K562 (cell line): Measurements from ENCODE around the gene GPX5. TPM values are rescaled to one million over a fixed set of nuclear protein-coding genes. Genes with fewer than 3 reads are reported as not detected.

ENCODE experiments used
- CBFA2T2 ChIP-seq: fragments of 450-650 bp; conservative IDR thresholded peaks from 2 replicates; pipeline ENCODE4 v1.6.1; 2017; ENCODE audit warnings: mild to moderate bottlenecking
- FOXA3 ChIP-seq, 2 experiments: fragments of 450-650 bp in 1 of 2; sonication (generic) in 1 of 2; formaldehyde crosslinking; IDR thresholded peaks in 1 of 2; conservative IDR thresholded peaks in 1 of 2; 2 replicates each; pipeline versions ENCODE4 v1.4.0 to v1.8.0; 2020 to 2022; ENCODE audit warnings: mild to moderate bottlenecking in 2 of 2, missing genetic modification reagents in 1 of 2
- GATA2 ChIP-seq: sonication (generic); formaldehyde crosslinking; IDR thresholded peaks from 2 replicates; pipeline ENCODE4 v1.4.0; 2020; ENCODE audit warnings: mild to moderate bottlenecking, missing genetic modification reagents
- KDM1A ChIP-seq, 2 experiments: fragments of 450-650 bp; IDR thresholded peaks; 2 replicates each; pipeline ENCODE4 v1.6.1; 2016; ENCODE audit warnings: mild to moderate bottlenecking in 2 of 2
- KLF16 ChIP-seq: IDR thresholded peaks from 2 replicates; pipeline ENCODE4 v1.6.1; 2016; ENCODE audit warnings: antibody characterized with exemption
- LEF1 ChIP-seq: fragments of 450-650 bp; IDR thresholded peaks from 2 replicates; pipeline ENCODE4 v1.6.1; 2016; ENCODE audit warnings: mild to moderate bottlenecking
- PRPF4 ChIP-seq: fragments of 200-400 bp; formaldehyde crosslinking; IDR thresholded peaks from one replicate; pipeline ENCODE4 v1.6.1; 2017; ENCODE audit warnings: low read length, low read depth, mild to moderate bottlenecking; ENCODE audit not compliant: insufficient read depth, poor library complexity, severe bottlenecking
- SMARCA5 ChIP-seq: fragments of 450-650 bp; IDR thresholded peaks from 2 replicates; pipeline ENCODE4 v1.6.1; 2016
- TAL1 ChIP-seq: fragments of 450-650 bp; IDR thresholded peaks from 2 replicates; pipeline ENCODE4 v1.6.1; 2016; ENCODE audit warnings: mild to moderate bottlenecking
- TFE3 ChIP-seq: fragments of 450-650 bp; formaldehyde crosslinking; IDR thresholded peaks from 2 replicates; pipeline ENCODE4 v1.4.0; 2020; ENCODE audit warnings: mild to moderate bottlenecking, mixed read lengths
- VEZF1 ChIP-seq: fragments of 200-800 bp; sonication (Bioruptor generic); IDR thresholded peaks from 2 replicates; pipeline ENCODE4 v1.6.1; 2017; ENCODE audit warnings: missing genetic modification characterization, missing compliant biosample characterization
- ZNF121 ChIP-seq: sonication (generic); formaldehyde crosslinking; conservative IDR thresholded peaks from 2 replicates; pipeline ENCODE4 v1.8.0; 2022; ENCODE audit warnings: missing genetic modification reagents
- ZNF57 ChIP-seq: fragments of 450-650 bp; formaldehyde crosslinking; IDR thresholded peaks from 2 replicates; pipeline ENCODE4 v1.4.0; 2020; ENCODE audit warnings: mild to moderate bottlenecking, moderate library complexity
- ZNF764 ChIP-seq: fragments of 250-450 bp; sonication (Bioruptor Pico); IDR thresholded peaks from 2 replicates; pipeline ENCODE4 v1.4.0; 2020; ENCODE audit warnings: low read depth, mild to moderate bottlenecking, moderate library complexity
- polyA plus RNA-seq, 8 experiments: library from polyadenylated mRNA; depleted of rRNA in 4 of 8; stranded (reverse) in 5 of 8; unstranded in 3 of 8; fragments of >200 nt; fragmentation: Nextera tagmentation in 2 of 8; fragmentation: Illumina TruSeq in 1 of 8; extraction: Ambion mirVana in 2 of 8; extraction: Trizol in 1 of 8; gene quantifications; 2 replicates each; pipeline versions ENCODE4 v1.2.1 to v1.2.3, GENCODE V29; 2011 to 2014; ENCODE audit warnings: inconsistent platforms in 1 of 8, missing spikeins in 1 of 8
- total RNA-seq, 7 experiments: library from RNA; depleted of rRNA in 6 of 7; stranded (reverse); fragments of >200 nt in 6 of 7; fragmentation: Illumina TruSeq in 2 of 7; extraction: Trizol in 2 of 7; gene quantifications; 2 replicates each; pipeline versions ENCODE4 v1.2.1 to v1.2.3, GENCODE V29; 2011 to 2021; ENCODE audit warnings: low replicate concordance in 1 of 7
- TF ChIP-seq, protein P1 (sequence below): fragments of 250-450 bp; sonication (Bioruptor Pico); IDR thresholded peaks from 2 replicates; pipeline ENCODE4 v1.4.0; 2020; ENCODE audit warnings: mild to moderate bottlenecking, moderate library complexity
- TF ChIP-seq, protein P2 (sequence below): fragments of 450-650 bp; IDR thresholded peaks from 2 replicates; pipeline ENCODE4 v1.6.1; 2014; ENCODE audit warnings: low read depth, mild to moderate bottlenecking, moderate library complexity, borderline replicate concordance
- TF ChIP-seq, protein P3 (sequence below): sonication (generic); formaldehyde crosslinking; IDR thresholded peaks from 2 replicates; pipeline ENCODE4 v1.8.1; 2023; ENCODE audit warnings: mild to moderate bottlenecking, missing genetic modification reagents

The GPX5 gene
- total and polyA plus RNA-seq, 9 of the 15 experiments (the other 6 are each of a cell fraction or from before 2014, with no cell fraction given): 0.07 to 0.18 (median 0.15) TPM; not detected in 6

DNA sequence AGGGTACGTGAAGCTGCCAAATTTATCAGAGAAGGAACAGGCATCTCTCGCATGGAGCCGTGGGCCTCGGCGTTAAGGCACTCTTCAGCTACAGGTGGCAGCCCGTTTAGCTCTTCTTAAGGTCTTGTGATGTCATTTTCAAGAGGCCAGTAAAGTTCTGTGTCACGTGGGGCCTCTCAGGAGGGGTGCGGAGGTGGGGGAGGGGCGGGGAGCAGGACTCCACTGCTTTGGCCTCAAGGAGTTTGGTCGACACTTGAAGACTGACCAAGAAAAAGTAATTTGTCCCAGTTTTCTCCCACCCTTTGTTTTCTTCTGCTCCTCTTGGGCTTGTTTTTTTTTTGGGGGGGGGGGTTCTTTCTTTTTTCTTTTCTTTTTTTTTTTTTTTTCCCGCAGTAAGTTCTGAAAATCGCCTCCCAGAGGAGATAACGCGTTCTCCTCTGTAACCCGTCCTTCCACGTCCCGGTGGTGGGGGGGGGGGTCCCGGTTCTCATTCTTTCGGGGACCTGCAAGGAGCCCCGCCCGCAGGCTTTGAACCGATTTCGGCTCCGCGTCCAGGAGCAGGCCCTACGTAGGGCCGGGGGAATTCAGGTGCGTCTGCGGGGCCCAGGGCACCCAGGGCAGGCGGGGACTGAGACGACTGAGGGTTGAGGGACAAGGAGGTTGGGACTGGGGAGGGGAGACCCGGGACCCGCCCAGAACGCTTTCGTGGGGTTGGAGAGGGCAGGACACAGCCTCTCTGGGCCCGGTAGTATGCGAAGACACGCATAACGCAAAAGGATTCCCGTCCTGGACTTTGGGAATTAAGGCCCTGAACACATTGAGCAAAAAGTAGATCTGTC lies 36.1 kb upstream of the GPX5 start (continued):
- no peak for TF ChIP-seq GATA2
- peak; percentile 89 for TF ChIP-seq VEZF1 (CRISPR knock-in tag)
- no peak for TF ChIP-seq ZNF121 (CRISPR knock-in tag)
- TF ChIP-seq, protein P1, sequence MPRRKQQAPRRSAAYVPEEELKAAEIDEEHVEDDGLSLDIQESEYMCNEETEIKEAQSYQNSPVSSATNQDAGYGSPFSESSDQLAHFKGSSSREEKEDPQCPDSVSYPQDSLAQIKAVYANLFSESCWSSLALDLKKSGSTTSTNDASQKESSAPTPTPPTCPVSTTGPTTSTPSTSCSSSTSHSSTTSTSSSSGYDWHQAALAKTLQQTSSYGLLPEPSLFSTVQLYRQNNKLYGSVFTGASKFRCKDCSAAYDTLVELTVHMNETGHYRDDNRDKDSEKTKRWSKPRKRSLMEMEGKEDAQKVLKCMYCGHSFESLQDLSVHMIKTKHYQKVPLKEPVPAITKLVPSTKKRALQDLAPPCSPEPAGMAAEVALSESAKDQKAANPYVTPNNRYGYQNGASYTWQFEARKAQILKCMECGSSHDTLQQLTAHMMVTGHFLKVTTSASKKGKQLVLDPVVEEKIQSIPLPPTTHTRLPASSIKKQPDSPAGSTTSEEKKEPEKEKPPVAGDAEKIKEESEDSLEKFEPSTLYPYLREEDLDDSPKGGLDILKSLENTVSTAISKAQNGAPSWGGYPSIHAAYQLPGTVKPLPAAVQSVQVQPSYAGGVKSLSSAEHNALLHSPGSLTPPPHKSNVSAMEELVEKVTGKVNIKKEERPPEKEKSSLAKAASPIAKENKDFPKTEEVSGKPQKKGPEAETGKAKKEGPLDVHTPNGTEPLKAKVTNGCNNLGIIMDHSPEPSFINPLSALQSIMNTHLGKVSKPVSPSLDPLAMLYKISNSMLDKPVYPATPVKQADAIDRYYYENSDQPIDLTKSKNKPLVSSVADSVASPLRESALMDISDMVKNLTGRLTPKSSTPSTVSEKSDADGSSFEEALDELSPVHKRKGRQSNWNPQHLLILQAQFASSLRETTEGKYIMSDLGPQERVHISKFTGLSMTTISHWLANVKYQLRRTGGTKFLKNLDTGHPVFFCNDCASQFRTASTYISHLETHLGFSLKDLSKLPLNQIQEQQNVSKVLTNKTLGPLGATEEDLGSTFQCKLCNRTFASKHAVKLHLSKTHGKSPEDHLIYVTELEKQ (CRISPR knock-in tag): 0 out of 2 replicates have a peak, but pooled peaks have one; percentile 53
- no peak for TF ChIP-seq ZNF764 (CRISPR knock-in tag)
- no peak for TF ChIP-seq TAL1
- TF ChIP-seq KDM1A (IDR thresholded peaks at IDR 0.05): no peak
- TF ChIP-seq PRPF4: no peak
- TF ChIP-seq, protein P2, sequence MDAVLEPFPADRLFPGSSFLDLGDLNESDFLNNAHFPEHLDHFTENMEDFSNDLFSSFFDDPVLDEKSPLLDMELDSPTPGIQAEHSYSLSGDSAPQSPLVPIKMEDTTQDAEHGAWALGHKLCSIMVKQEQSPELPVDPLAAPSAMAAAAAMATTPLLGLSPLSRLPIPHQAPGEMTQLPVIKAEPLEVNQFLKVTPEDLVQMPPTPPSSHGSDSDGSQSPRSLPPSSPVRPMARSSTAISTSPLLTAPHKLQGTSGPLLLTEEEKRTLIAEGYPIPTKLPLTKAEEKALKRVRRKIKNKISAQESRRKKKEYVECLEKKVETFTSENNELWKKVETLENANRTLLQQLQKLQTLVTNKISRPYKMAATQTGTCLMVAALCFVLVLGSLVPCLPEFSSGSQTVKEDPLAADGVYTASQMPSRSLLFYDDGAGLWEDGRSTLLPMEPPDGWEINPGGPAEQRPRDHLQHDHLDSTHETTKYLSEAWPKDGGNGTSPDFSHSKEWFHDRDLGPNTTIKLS: peak; percentile 38; the same call in 1 of the 2 replicates
- TF ChIP-seq, protein P3, sequence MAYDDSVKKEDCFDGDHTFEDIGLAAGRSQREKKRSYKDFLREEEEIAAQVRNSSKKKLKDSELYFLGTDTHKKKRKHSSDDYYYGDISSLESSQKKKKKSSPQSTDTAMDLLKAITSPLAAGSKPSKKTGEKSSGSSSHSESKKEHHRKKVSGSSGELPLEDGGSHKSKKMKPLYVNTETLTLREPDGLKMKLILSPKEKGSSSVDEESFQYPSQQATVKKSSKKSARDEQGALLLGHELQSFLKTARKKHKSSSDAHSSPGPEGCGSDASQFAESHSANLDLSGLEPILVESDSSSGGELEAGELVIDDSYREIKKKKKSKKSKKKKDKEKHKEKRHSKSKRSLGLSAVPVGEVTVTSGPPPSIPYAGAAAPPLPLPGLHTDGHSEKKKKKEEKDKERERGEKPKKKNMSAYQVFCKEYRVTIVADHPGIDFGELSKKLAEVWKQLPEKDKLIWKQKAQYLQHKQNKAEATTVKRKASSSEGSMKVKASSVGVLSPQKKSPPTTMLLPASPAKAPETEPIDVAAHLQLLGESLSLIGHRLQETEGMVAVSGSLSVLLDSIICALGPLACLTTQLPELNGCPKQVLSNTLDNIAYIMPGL: 0 out of 2 replicates have a peak, but pooled peaks have one; percentile 24
- TF ChIP-seq KLF16: 0 out of 2 replicates have a peak, but pooled peaks have one; percentile 1
- TF ChIP-seq SMARCA5: peak; percentile 28; the same call in 1 of the 2 replicates
- no peak for TF ChIP-seq FOXA3 (CRISPR knock-in tag; conservative IDR thresholded peaks at IDR 0.05 in 1 of 2, IDR thresholded peaks at IDR 0.05 in 1 of 2)
- no peak for TF ChIP-seq ZNF57
- TF ChIP-seq LEF1: peak; percentile 75
- TF ChIP-seq TFE3 (CRISPR knock-in tag): peak; percentile 94
- TF ChIP-seq CBFA2T2: peak; percentile 75
